Neural cell (in vitro differentiated cells): ENCODE results near the gene CTNNA2.

Experiments used
- CTCF ChIP-seq: fragments of 450-650 bp; IDR thresholded peaks from 2 replicates; pipeline ENCODE4 v1.5.1; 2014; ENCODE audit warnings: antibody characterized with exemption, mild to moderate bottlenecking, moderate library complexity; ENCODE audit not compliant: poor library complexity, severe bottlenecking
- EP300 ChIP-seq: fragments of 450-650 bp; conservative IDR thresholded peaks from 2 replicates; pipeline ENCODE4 v1.6.1; 2014; ENCODE audit warnings: antibody characterized with exemption, mild to moderate bottlenecking, moderate library complexity; ENCODE audit not compliant: poor library complexity, severe bottlenecking
- EZH2 ChIP-seq: fragments of 200-600, 300-800 bp; shearing (Covaris generic), sonication (generic); IDR thresholded peaks from 2 replicates; pipeline ENCODE4 v1.6.1; 2014; ENCODE audit warnings: antibody characterized with exemption, low read length, borderline replicate concordance, mild to moderate bottlenecking; ENCODE audit not compliant: insufficient read depth, poor library complexity, severe bottlenecking
- POLR2AphosphoS5 ChIP-seq: IDR thresholded peaks from 2 replicates; pipeline ENCODE4 v1.6.1; 2012
- RAD21 ChIP-seq: fragments of 450-650 bp; conservative IDR thresholded peaks from 2 replicates; pipeline ENCODE4 v1.6.1; 2014; ENCODE audit warnings: antibody characterized with exemption, mild to moderate bottlenecking, moderate library complexity
- REST ChIP-seq: IDR thresholded peaks from 2 replicates; pipeline ENCODE4 v1.6.1; 2012; ENCODE audit warnings: borderline replicate concordance
- SMC3 ChIP-seq: fragments of 450-650 bp; conservative IDR thresholded peaks from 2 replicates; pipeline ENCODE4 v1.6.1; 2014; ENCODE audit warnings: antibody characterized with exemption, mild to moderate bottlenecking, moderate library complexity; ENCODE audit not compliant: poor library complexity
- TAF1 ChIP-seq: IDR thresholded peaks from 2 replicates; pipeline ENCODE4 v1.6.1; 2012; ENCODE audit warnings: low read depth

- TF ChIP-seq EP300 (no peak), EZH2 (no peak), CTCF (no peak), RAD21 (no peak), TAF1 (no peak), REST (no peak), POLR2AphosphoS5 (no peak), SMC3 (no peak)
Measured at GRCh38 chr2:79576451-79576850, 63.6 kb downstream of the CTNNA2 start.
